ENCODE data around the gene NSD2. TPM values are rescaled to one million over a fixed set of nuclear protein-coding genes. Genes with fewer than 3 reads are reported as not detected.

The NSD2 gene
- total RNA-seq, 6 experiments from 2014 or later = 65.2 to 121 (median 109) TPM

DNA sequence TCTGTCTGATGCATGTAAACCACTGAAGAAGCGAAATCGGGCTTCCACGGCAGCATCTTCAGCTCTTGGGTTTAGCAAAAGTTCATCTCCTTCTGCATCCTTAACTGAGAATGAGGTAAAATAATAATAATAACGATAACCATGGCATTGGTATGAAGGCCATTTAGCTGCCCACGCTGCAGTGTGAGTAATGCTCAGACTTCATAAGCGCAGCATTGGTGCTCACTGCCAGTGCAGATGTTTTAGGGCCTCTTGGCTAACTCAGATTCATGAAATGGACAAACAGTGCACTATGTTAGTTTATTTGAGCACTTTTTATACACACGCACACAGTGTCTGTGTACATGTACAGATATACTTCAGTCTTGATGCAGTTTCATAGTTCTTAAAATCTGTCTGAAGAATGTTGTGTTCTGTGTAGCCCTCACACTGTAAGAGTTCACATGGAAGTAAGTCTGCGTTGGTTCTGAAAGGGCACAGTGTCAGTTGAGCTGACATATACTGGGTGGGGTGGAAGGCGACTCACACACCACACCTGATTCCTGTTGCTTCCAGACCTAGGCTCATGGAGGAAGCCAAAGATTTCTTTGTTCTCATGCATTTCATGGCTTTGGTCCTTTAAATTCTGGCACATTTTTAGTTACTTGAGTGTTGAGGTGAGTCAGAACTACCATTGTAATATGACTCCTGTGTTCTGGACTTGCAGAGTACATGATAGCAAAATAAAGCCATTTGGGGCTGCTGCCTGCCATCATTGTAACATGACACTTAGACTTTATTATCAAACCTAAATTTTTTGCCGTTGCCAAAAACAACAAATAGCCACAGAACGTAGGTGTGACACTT, 68.7 kb downstream of the NSD2 start:
- peaks cover 38% of the 10 kb centered on the region for H3K36me3 Mint-ChIP-seq (ENCODE audit: low read depth)
- H3K9me3 Mint-ChIP-seq = no peaks in the 10 kb centered on the region
- TF ChIP-seq, protein P1, sequence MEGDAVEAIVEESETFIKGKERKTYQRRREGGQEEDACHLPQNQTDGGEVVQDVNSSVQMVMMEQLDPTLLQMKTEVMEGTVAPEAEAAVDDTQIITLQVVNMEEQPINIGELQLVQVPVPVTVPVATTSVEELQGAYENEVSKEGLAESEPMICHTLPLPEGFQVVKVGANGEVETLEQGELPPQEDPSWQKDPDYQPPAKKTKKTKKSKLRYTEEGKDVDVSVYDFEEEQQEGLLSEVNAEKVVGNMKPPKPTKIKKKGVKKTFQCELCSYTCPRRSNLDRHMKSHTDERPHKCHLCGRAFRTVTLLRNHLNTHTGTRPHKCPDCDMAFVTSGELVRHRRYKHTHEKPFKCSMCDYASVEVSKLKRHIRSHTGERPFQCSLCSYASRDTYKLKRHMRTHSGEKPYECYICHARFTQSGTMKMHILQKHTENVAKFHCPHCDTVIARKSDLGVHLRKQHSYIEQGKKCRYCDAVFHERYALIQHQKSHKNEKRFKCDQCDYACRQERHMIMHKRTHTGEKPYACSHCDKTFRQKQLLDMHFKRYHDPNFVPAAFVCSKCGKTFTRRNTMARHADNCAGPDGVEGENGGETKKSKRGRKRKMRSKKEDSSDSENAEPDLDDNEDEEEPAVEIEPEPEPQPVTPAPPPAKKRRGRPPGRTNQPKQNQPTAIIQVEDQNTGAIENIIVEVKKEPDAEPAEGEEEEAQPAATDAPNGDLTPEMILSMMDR (IDR thresholded peaks at IDR 0.05) = no peak
- H3K27ac Mint-ChIP-seq = peak overlapping the region; percentile 90
- DNase-seq = peak; percentile 76
- H3K4me1 Mint-ChIP-seq (ENCODE audit: low read depth) = peaks cover 36% of the 10 kb centered on the region
- no peaks in the 10 kb centered on the region; the same call in 1 of the 2 replicates for H3K27me3 Mint-ChIP-seq (ENCODE audit: insufficient read depth)
- peak overlapping the region; percentile 52 for H3K4me3 Mint-ChIP-seq

- Mint-ChIP-seq H3K4me3 (peak overlapping the region; percentile 52), H3K27ac (peak overlapping the region; percentile 90), H3K36me3 (ENCODE audit: low read depth) (peaks cover 38% of the 10 kb centered on the region), H3K9me3 (no peaks in the 10 kb centered on the region), H3K4me1 (ENCODE audit: low read depth) (peaks cover 36% of the 10 kb centered on the region), H3K27me3 (ENCODE audit: insufficient read depth) (no peaks in the 10 kb centered on the region; the same call in 1 of the 2 replicates)
- no peak for DNase-seq
- TF ChIP-seq, protein P1 (IDR thresholded peaks at IDR 0.05) = no peak
These were observed 69.4 kb downstream of the NSD2 start for GRCh38 chr4:1940566-1940965.

DNA sequence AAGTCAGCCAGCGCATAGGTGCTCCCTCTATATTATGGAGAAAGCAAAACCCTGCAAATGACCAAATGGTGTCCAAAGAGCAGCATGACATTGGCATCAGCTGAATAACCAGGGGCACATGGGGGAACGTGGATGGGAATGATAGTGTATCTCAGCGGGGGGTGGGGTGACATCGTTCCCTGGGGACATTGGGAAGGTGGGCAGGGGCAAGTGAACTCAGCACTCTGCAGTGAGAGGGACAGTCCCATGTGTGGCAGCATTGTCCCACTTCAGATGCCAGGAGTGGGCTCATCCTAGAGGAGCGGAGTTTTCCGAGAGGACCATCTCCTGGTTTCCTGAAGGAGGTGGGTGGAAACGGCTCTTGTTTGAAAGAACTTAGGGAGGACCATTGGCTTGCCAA, 72.7 kb downstream of the NSD2 start:
- no peak for DNase-seq
- Mint-ChIP-seq H3K9me3 (no peaks in the 10 kb centered on the region), H3K4me3 (no peak overlapping the region), H3K36me3 (ENCODE audit: low read depth) (peaks cover 29% of the 10 kb centered on the region), H3K4me1 (ENCODE audit: low read depth) (peaks cover 25% of the 10 kb centered on the region), H3K27me3 (ENCODE audit: insufficient read depth) (no peaks in the 10 kb centered on the region; the same call in 1 of the 2 replicates), H3K27ac (no peak overlapping the region)
- TF ChIP-seq, protein P1 (IDR thresholded peaks at IDR 0.05) = no peak

GRCh38 chr4:1945124-1945895, 74.1 kb downstream of the NSD2 start:
- H3K27me3 Mint-ChIP-seq (ENCODE audit: insufficient read depth) = no peaks in the 10 kb centered on the region; the same call in 1 of the 2 replicates
- TF ChIP-seq, protein P1 (IDR thresholded peaks at IDR 0.05) = no peak
- H3K4me3 Mint-ChIP-seq = no peak overlapping the region
- DNase-seq = no peak
- H3K27ac Mint-ChIP-seq = no peak overlapping the region
- peaks cover 11% of the 10 kb centered on the region for H3K4me1 Mint-ChIP-seq (ENCODE audit: low read depth)
- H3K36me3 Mint-ChIP-seq (ENCODE audit: low read depth) = peaks cover 25% of the 10 kb centered on the region
- no peaks in the 10 kb centered on the region for H3K9me3 Mint-ChIP-seq

- H3K9me3 Mint-ChIP-seq = no peaks in the 10 kb centered on the region
- no peak overlapping the region for H3K4me3 Mint-ChIP-seq
These were observed 74.7 kb downstream of the NSD2 start for GRCh38 chr4:1945912-1946311.

More at GRCh38 chr4:1945912-1946311, 74.7 kb downstream of the NSD2 start:
- Mint-ChIP-seq H3K36me3 (ENCODE audit: low read depth) (peaks cover 22% of the 10 kb centered on the region), H3K27ac (no peak overlapping the region), H3K4me1 (ENCODE audit: low read depth) (peaks cover 5% of the 10 kb centered on the region), H3K27me3 (ENCODE audit: insufficient read depth) (no peaks in the 10 kb centered on the region)
- no peak for DNase-seq
- TF ChIP-seq, protein P1 (IDR thresholded peaks at IDR 0.05) = no peak

Data from HFFc6 (cell line).